GM21825 (cell line): ENCODE data around the gene SDC4.

ENCODE experiments used
- ATAC-seq: cut with Tn5 transposase; IDR thresholded peaks from one replicate; pipeline ENCODE4 v1.9.1; 2021; ENCODE audit warnings: mild to moderate bottlenecking, moderate library complexity; ENCODE audit not compliant: unreplicated experiment

Gene SDC4

DNA sequence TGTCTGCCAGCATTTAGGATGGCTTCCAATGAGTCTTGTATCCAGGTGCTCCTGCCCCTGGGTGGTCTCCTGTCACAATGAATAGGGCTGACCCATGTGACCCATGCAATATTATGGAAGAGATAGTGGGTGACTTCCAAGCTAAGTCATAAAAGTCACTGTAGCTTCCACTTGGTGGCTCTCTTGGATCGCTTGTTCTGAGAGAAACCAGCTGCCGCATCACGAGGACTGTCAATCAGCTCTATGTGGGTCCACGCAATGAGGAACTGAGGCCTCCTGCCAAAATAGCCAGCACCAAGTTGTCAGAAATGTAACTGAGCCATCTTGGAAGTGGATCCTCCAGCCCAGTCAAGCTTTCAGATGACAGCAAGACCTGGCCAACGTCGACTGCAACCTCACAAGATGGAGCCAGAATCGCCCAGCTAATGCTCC, 25.3 kb downstream of the SDC4 start:
- ATAC-seq: no peak

DNA sequence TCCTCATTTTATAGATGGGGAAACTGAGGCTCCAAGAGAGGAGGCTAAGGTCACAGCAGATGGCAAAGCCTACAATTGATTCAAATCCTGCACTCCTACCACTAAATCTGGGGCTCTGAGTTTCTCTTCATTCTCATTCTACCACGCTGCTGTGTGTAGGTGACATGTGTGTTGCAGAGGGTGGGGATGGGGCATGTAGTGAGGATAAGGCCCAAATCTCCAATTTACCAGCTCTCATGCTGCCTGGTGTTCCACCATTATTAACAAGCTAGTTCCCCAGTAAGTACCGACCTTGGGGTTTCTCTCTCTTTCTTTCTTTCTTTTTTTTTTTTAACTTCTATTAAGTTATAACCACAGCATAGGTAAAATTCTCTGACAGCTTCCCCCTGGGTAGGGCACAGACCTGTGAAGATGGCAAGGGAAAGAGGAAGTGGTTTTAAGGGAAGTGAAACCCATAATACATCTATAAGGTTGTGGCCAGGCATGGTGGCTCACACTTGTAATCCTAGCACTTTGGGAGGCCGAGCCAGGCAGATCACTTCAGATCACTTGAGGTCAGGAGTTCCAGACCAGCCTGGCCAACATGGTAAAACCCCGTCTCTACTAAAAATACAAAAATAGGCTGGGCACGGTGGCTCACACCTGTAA, 27.2 kb downstream of the SDC4 start:
- peak; percentile 66 for ATAC-seq

DNA sequence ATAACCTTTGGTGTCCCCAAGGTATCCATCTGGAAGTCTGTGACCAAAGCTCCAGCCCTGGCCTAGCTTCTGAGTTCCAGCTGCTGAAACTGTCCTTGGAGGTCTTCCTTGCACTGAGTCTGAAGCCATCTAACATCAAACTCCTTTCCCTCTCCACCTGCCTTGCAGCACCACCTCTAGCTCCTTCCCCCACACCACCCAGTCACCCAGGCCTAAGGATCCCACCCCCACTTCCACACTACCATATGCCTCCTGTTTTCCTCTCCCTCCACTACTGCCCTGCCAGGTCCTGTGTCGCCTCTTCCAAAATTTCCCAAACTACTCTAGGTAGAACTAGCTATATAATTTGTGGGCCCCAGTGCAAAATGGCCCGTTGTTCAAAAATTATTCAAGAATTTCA, 29.3 kb downstream of the SDC4 start:
- no peak for ATAC-seq

DNA sequence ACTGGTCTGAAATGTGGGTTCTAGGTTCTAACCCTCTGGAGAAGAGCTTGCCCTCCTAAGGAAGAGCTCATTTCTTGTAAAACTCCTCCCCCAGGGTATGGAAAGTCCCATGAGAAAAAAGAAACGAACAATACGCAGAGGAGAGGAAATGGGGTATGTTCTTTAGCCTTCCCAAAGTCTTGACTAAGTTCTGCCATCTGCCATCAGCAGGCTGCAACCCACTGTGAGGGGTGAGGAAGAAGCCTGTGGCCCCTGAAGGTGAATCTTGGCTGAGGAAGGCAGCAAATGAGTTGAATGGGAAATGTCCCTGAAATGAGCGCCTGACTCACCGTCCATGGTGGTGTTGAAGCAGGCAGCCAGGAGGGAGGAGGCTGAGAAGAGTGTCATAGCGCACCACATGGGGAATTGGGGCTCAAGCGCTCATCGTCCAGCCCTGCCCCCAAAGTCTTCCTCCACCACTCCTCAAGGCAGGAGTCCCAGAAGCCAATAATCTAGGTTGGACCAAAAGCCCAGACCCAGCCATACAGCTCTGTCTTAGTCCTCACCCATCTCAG, 29.8 kb downstream of the SDC4 start:
- ATAC-seq: no peak

DNA sequence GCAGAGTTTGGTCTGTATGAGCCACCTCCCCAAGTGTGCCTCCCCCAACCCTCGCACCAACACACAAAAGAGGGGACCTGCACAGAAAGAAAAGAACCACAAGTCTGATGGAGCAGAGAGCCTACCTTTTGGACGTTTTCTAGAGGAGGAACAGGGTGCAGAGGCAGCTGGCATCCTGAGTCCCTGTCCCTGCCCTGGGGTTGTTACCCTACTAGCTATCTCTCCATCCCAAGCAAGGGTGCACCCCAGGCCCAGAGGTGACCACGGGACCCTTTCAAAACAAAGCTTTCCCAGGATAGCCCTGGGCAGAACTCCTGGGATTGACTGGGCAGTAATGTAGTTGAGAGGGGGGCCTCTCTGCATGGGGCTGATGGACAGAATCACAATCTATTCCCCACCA, 30.4 kb downstream of the SDC4 start:
- no peak for ATAC-seq

DNA sequence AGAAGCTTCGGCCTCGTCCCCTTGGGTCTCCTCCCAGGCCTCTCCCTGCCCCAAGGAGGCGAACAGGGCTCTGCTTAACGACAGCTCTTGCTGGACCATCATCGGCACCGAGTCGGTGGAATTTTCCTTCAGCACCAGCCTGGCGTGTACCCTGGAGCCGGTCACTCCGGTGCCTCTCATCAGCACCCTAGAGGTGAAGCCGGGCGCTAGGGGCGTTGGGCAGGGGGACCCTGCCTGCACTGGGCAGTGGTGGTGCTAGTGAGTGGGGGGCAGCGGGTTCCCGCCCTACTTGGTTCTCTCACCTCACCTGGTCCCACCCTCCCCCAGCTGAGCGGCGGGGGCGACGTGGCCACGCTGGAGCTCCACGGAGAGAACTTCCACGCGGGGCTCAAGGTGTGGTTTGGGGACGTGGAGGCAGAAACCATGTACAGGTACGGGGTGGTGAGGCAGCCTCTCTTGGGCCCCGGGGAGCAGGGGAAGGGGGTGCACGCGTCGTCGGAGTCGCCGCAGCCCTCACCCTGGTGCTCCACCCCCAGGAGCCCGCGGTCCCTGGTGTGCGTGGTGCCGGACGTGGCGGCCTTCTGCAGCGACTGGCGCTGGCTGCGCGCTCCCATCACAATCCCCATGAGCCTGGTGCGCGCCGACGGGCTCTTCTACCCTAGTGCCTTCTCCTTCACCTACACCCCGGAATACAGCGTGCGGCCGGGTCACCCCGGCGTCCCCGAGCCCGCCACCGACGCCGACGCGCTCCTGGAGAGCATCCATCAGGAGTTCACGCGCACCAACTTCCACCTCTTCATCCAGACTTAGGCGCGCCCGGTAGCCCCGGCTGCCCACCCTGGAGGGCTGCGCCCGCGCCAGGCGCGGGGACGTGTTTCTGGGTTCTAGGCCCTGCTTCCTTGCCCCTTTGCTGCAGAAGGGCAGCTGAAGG, 31.8 kb downstream of the SDC4 start:
- no peak for ATAC-seq

DNA sequence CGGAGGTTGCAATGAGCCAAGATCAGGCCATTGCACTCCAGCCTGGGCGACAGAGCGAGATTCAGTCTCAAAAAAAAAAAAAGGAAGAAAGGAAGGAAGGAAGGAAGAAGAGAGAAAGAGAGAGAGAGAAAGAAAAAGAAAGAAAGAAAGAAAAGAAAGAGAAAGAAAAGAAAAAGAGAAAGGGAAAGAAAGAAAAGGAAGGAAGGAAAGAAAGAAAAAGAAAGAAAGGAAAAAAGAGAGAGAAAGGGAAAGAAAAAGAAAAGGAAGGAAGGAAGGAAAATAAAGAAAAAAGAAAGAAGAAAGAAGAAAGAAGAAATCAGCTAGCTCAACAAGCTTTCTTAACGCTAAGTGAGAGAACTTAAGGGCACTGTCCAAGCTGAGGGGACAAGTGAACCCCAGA, 32.6 kb downstream of the SDC4 start:
- no peak for ATAC-seq

DNA sequence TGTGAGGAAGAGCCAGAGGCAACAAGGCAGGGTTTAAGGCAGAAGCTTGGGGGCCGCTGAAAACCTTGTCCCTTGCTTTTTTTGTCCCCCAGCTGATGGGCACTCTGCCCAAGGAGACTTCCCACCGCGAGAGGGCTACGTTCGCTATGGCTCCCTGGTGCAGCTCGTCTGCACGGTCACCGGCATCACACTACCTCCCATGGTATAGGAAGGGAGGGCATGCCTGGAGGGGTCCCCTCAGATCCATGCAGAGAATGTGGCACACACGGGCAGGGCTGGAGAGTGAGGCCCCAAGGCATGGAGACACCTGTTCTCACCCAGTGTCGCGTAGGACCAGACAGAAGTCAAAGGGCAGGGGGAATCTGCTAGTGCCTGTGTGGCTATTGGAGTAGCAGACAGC, 34.3 kb downstream of the SDC4 start:
- no peak for ATAC-seq

DNA sequence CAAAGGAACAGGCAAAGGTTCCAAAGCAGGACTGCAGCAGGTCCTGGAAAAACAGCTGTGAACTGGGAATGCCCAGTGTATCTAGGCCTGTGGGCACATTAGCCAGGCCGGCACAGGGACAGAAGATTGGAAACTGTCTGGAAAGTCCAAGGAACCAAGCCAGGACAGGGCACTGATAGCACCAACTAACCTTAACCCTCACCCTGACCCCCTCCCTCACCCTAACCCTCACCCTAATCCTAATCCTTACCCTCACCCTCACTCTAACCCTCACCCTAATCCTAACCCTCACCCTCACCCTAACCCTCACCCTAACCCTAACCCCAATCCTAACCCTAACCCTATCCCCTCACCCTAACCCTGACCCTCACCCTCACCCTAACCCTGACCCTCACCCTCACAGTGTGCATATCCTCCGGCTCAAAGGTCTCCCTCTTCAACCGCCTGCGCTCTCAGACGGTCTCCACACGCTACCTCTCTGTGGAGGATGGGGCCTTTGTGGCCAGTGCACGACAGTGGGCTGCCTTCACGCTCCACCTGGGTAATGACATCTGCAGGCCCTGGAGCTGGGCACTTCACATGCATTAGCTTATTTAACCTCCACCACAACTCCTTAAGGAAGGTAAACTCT, 35.0 kb downstream of the SDC4 start:
- ATAC-seq: no peak

DNA sequence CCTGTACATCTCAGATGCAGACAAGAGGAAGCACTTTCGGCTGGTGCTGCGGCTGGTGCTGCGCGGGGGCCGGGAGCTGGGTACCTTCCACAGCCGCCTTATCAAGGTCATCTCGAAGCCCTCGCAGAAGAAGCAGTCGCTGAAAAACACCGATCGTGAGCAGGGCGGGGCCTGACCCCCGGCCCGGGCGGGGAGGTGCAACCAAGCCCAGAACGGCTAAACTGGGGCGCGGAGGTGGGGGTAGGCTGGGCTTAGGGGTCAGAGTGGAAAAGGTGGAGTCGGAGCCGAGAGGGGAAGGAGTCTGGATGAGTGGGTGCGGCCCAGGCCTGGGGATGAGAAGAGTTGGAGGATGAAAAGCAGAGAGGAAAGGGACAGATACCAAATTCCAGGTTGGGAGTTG, 36.0 kb downstream of the SDC4 start:
- no peak for ATAC-seq

DNA sequence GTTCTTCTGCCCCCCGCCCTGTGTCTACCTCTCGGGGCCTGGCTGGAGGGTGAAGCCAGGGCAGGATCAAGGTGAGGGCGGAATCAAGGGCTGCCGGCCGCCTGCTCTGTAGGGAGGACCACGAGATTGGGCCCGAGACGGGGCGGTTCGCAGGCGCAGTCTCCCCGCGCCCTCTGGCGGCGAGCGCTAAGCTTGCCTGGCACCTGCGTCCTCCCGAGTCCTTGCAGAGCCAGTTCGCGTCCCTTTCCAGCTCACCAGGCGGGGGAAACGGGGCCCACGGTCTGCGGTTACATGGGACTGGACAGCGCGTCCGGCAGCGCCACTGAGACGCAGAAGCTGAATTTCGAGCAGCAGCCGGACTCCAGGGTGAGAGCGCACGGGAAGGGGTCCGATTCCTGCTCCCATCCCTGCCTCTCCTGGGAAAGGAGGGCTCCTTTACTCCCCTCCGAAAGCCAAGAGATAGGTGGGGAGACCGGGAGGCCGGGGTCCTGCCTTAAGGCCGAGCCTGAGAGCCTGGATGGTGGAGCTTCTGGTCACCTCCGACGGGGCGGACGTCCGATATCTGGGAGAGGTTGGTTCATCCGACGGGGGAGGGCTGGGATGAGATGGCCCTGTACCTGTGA, 36.5 kb downstream of the SDC4 start:
- no peak for ATAC-seq

DNA sequence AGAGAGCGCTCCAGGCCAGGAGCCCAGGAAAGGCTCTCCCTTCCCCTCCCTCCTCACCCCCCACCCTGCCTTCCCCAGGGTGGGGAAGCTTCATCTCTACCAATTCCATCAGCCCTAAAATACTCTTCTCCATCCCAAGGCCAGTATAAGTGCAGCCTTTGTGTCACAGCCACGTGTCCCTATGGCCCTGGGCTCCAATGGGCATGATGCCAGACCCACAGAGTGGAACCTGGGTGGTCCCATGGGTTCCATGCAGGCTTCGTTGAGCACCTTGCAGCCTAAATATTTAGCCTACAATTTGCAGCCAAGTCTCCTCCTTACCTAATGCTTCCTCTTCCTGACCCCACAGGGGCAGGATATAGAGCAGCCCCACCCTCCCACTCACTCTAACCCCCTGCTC, 39.1 kb downstream of the SDC4 start:
- ATAC-seq: no peak

DNA sequence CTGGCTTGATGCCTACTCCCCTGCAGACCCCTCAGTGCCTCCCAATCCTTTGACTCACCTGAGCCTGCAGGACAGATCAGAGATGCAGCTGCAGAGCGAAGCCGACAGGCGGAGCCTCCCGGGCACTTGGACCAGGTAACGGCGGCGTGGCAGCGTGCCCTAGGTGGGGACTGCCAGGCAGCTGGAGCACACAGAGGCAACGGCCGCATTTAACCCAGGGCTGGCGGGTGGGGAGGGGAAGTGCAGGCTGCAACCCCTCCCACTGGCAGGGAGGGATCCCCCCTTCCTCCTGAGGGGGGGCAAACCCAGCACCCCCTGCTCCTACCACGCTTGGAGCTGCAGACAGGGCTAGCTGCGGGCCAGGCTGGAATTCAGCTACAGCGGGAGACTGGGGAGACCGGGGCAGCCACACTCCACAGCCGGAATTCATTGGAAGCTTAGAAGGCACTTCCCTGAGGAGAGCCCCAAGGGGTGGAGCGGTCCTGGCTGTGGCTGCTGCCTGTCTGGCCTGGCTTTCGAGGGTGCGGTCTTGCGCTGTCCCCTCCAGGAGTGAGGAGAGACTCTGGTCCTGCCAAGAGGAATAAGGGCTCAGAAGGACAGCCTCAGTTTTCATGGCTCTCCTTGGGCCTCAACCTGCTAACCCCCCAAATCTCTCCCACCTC, 40.0 kb downstream of the SDC4 start, which contains the start of gene MATN4:
Gene MATN4 (minus strand): TSS at position 183 of the 662 bp plus-strand sequence. CDS start 2,717 bp downstream, outside the sequence.
- no peak for ATAC-seq

DNA sequence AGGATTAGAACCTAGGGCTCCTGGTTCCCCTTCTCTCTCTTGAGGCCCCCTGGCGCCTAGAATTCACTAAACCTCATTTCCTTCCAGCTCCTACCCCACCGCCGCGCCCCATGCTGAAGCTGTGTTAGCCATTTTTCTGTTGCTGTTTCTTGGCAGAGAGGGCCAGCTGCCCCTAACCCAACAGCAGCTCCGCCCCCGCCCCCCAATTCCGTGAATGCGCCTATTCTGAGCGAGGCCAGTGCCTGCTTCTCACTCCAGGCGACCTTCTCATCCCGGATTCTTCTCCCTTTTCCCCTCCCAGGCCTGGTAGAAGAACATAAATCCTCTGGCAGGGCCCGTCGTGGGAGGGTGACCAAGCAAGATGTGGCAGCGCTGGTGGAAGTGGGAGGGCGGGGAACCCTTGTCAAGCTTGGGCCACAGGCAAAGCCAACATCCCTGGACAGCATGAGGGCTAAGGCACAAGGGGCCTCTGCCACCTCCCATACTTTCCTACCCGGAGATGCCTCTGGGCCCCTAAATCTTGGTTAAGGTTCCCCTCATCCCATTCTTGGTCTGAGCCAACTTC, 41.1 kb downstream of the SDC4 start:
- no peak for ATAC-seq

DNA sequence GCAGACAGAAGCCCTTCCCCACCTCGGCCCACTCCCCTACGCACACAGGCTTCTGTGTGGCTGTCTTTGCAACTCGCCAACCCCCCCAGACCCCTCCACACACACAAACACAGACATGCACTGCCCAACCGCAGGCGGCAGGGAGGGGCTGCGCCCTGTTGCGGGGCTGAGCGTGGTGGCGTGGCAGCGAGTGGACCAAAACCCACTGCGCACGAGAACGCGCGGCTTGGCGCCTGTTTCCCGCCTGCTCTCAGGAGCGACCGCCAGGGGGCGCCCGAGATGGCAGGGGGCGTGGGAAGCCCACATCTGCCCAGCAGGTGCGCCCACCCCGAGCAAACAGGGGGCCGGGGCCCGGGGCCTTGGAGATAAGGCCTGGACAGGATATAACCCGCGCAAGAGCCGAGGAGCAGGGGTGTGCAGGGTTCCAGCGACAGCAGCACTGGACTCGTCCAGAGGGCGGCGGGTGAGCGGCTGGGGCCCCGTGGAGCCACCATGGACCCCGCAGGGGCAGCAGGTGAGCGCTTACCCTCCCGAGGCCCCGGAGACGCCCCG, 41.7 kb downstream of the SDC4 start, which contains the start of gene RBPJL:
Gene RBPJL (plus strand): TSS at position 410 of the 552 bp plus-strand sequence. CDS start 83 bp downstream, at position 493.
- no peak for ATAC-seq

DNA sequence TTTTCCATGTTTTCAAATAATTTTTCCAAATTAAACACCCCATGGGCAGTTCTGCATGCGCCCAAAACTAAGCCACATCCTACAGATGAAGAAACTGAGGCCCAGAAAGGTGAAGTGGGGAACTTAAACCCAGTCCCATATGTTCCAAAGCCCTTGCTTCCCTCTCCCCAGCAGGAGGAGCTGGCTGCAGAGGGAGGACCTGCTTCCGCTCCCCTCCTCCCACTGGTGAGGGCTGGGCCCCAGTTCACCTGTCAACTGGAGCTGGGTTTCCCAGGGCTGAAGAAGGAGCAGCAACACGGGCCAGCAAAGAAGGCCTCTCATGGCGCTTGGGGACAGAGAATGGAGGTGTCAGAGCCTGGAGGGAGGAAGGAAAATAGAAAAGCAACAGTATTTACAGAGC, 43.0 kb downstream of the SDC4 start:
- ATAC-seq: no peak

DNA sequence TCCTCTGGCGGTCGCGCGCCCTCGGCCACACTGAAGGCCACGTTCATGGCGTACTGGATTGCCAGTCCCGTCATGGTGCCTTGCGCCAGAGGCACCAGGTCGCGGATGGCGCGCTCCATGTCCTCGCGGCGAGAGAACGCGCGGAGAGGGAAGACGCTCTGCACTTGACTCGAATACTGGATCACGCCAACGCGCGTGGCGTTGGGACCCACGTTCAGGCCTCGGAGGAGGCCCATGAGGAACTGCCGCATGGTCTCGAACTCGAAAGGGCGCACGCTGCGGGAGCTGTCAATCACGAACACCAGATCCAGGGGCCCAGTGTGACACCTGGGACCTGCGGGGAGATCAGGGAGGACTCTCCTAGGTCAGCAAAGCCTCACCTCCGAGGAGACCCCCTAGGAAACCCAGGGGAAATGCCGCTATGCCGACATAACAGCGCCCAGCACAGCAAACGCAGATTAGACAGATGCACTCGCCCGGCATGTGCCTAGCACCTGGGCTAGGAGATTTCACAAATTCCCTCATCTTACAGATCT, 43.7 kb downstream of the SDC4 start:
- ATAC-seq: no peak

DNA sequence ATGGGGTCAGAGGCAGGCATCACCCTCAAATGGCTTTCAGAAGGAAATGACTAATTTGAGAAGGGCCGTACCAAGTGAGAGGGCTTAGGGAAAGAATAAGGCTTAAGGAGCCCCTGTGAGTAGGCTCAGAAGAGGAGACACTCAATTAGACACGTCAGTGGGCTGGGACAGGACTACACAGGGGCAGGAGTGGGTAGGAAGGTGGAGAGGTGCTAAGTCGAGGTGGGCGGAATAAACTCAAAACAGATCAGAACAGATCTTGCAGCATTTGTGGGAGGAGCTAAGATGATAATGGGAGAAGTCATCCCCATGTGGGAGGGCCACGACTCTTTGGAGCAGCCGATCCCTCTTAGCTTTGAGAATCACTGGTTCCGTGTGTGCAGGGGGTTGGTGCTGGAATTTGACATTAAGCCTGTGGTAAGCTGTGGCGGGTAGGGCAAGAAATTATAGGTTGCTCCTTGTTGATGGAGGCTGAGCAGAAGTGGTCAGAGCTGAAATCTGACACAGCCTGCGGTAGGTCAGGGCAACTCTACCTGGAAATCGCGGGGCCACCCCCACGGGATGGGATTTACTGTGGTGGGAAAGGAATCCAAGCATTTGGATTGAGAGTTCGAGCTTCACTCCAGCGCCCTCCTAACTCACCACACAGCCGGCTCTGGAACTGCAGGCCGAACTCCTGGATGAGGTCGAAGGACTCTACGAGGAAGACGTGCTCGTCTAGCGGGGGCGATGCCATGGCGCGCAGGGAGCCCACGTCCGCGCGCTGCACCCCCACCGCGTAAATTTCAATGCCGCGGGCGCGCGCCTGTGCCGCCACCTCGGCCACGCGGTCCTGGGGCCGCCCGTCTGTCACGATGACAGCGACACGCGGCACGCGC, 44.4 kb downstream of the SDC4 start:
- no peak for ATAC-seq
